ENCODE measurements around the gene TAL2. TPM values are rescaled to one million over a fixed set of nuclear protein-coding genes. Genes with fewer than 3 reads are reported as not detected.

The TAL2 gene
- total RNA-seq, 1 experiment from 2014 or later, result not detected

- intact Hi-C loops (cut with micrococcal nuclease; ENCODE audit: unreplicated experiment), result no loop called here
- ChIA-PET POLR2A (no interaction called here), CTCF (no interaction called here)
- DNase-seq (ENCODE audit: low read depth, low spot score) (no peak), ATAC-seq (no peak)
- TF ChIP-seq POLR2AphosphoS5 (IDR thresholded peaks at IDR 0.05; ENCODE audit: low read depth, low read length) (no peak), TCF7L2 (IDR thresholded peaks at IDR 0.05; ENCODE audit: low read depth, low read length) (no peak), CTCF (IDR thresholded peaks at IDR 0.05) (no peak)
- H3K36me3 ChIP-seq (ENCODE audit: control insufficient read depth, insufficient read depth, low read length), result no peaks in the 10 kb centered on the region
- H3K4me1 ChIP-seq (ENCODE audit: control insufficient read depth, insufficient read depth, low read length), result no peaks in the 10 kb centered on the region
- no peaks in the 10 kb centered on the region for H3K27me3 ChIP-seq (ENCODE audit: control insufficient read depth, insufficient read depth, low read length)
- no peak overlapping the region for H3K4me3 ChIP-seq (ENCODE audit: low read depth in 2 of 2, low read length in 2 of 2)
- no peak overlapping the region for H3K27ac ChIP-seq (ENCODE audit: low read length)
- no TSS peak for BruUV-seq (replicated peaks)
- H3K9me3 ChIP-seq (ENCODE audit: control insufficient read depth, insufficient read depth, low read depth, low read length), result no peaks in the 10 kb centered on the region
- in situ Hi-C loops (cut with HindIII; ENCODE audit: low pct_unique_long_range_greater_than_20kb, low sequenced_read_pairs), result no loop called here
Measured at GRCh38 chr9:105683688-105684275, 21.5 kb downstream of the TAL2 start.

GRCh38 chr9:105686936-105687335, 24.7 kb downstream of the TAL2 start:
- ChIA-PET POLR2A (no interaction called here), CTCF (no interaction called here)
- no peak for ATAC-seq
- Histone ChIP-seq H3K27ac (ENCODE audit: low read length) (no peak overlapping the region), H3K27me3 (ENCODE audit: control insufficient read depth, insufficient read depth, low read length) (no peaks in the 10 kb centered on the region), H3K4me1 (ENCODE audit: control insufficient read depth, insufficient read depth, low read length) (no peaks in the 10 kb centered on the region), H3K9me3 (ENCODE audit: control insufficient read depth, insufficient read depth, low read depth, low read length) (no peaks in the 10 kb centered on the region), H3K36me3 (ENCODE audit: control insufficient read depth, insufficient read depth, low read length) (no peaks in the 10 kb centered on the region), H3K4me3 (ENCODE audit: low read depth in 2 of 2, low read length in 2 of 2) (no peak overlapping the region)
- TF ChIP-seq CTCF (IDR thresholded peaks at IDR 0.05) (no peak), REST (IDR thresholded peaks at IDR 0.05; ENCODE audit: insufficient read depth in 1 of 2, low read depth in 2 of 2, low read length in 1 of 2) (no peak), SIN3A (IDR thresholded peaks at IDR 0.05; ENCODE audit: borderline replicate concordance, insufficient read depth, low read depth, low read length) (no peak), POLR2AphosphoS5 (IDR thresholded peaks at IDR 0.05; ENCODE audit: low read depth, low read length) (no peak), TCF7L2 (IDR thresholded peaks at IDR 0.05; ENCODE audit: low read depth, low read length) (no peak)
- in situ Hi-C loops (cut with HindIII; ENCODE audit: low pct_unique_long_range_greater_than_20kb, low sequenced_read_pairs) (no loop called here), intact Hi-C loops (cut with micrococcal nuclease; ENCODE audit: unreplicated experiment) (no loop called here)
- DNase-seq (ENCODE audit: low read depth, low spot score), result no peak
- BruUV-seq (replicated peaks), result no TSS peak

Data from Panc1 (cell line).